WI38 (cell line): ENCODE data around the gene OVAAL.

Source experiments
- H3K4me3 ChIP-seq: 2 replicates; pipeline ENCODE4 v1.5.1; 2011; ENCODE audit warnings: low read depth, mild to moderate bottlenecking, control low read depth, low read length
- CTCF ChIP-seq: IDR thresholded peaks from 2 replicates; pipeline ENCODE4 v1.5.1; 2012; ENCODE audit warnings: low read depth, mild to moderate bottlenecking, control low read depth, low read length

Gene OVAAL

GRCh38 chr1:180571060-180571831, 12.5 kb downstream of the OVAAL start:
- no peak for TF ChIP-seq CTCF
- no peak overlapping the region for H3K4me3 ChIP-seq

GRCh38 chr1:180571832-180572636, 13.3 kb downstream of the OVAAL start:
- no peak for TF ChIP-seq CTCF
- H3K4me3 ChIP-seq = no peak overlapping the region

- no peak for TF ChIP-seq CTCF
- no peak overlapping the region for H3K4me3 ChIP-seq
Measured at GRCh38 chr1:180572760-180573159, 14.0 kb downstream of the OVAAL start.

GRCh38 chr1:180574031-180574713, 15.4 kb downstream of the OVAAL start:
- no peak for TF ChIP-seq CTCF
- H3K4me3 ChIP-seq = no peak overlapping the region

GRCh38 chr1:180577361-180577760, 18.6 kb downstream of the OVAAL start:
- H3K4me3 ChIP-seq = no peak overlapping the region
- TF ChIP-seq CTCF = no peak

GRCh38 chr1:180579961-180580611, 21.3 kb downstream of the OVAAL start:
- TF ChIP-seq CTCF = no peak
- H3K4me3 ChIP-seq = no peak overlapping the region
